Fibroblast of lung (primary cell): ENCODE data around the gene NFAT5. TPM values are rescaled to one million over a fixed set of nuclear protein-coding genes. Genes with fewer than 3 reads are reported as not detected.
A peak's percentile ranks its signal among the peaks of the same experiment; 100 is the strongest.

ENCODE experiments used
- DNase-seq, 2 donors: peaks; one replicate each; pipeline versions ENCODE4 v3.0.0 to v3.0.0-alpha.2; 2010; ENCODE audit warnings: low read depth in 2 of 2
- H2AFZ ChIP-seq: 2 replicates; pipeline ENCODE4 v1.5.1; 2012; ENCODE audit warnings: low read length, control low read depth, inconsistent platforms
- H3K27ac ChIP-seq: 2 replicates; pipeline ENCODE4 v1.5.1; 2011; ENCODE audit warnings: low read length, control low read depth; ENCODE audit not compliant: insufficient read depth
- H3K27me3 ChIP-seq: 2 replicates; pipeline ENCODE4 v1.5.1; 2011; ENCODE audit warnings: mild to moderate bottlenecking, low read length; ENCODE audit not compliant: control insufficient read depth, insufficient read depth
- H3K36me3 ChIP-seq: 2 replicates; pipeline ENCODE4 v1.5.1; 2011; ENCODE audit warnings: low read length; ENCODE audit not compliant: control insufficient read depth, insufficient read depth
- H3K4me1 ChIP-seq: 2 replicates; pipeline ENCODE4 v1.5.1; 2011; ENCODE audit warnings: low read length; ENCODE audit not compliant: control insufficient read depth, insufficient read depth; ENCODE audit errors: extremely low read depth
- H3K4me2 ChIP-seq: 2 replicates; pipeline ENCODE4 v1.5.1; 2011; ENCODE audit warnings: low read length, control low read depth; ENCODE audit not compliant: insufficient read depth; ENCODE audit errors: extremely low read depth
- H3K4me3 ChIP-seq, 4 experiments: fragments of 200-600 bp in 1 of 4; sonication (generic) in 1 of 4; replicated peaks in 1 of 4; 2 replicates each; pipeline ENCODE4 v1.5.1; 2011 to 2016; ENCODE audit warnings: low read length in 4 of 4, low read depth in 3 of 4, mild to moderate bottlenecking in 3 of 4, control low read depth in 2 of 4, inconsistent platforms in 1 of 4, mixed read lengths in 1 of 4; ENCODE audit not compliant: insufficient read depth in 1 of 4; ENCODE audit errors: control extremely low read depth in 1 of 4
- H3K79me2 ChIP-seq: 2 replicates; pipeline ENCODE4 v1.5.1; 2012; ENCODE audit warnings: mild to moderate bottlenecking, low read length, inconsistent platforms; ENCODE audit not compliant: control insufficient read depth, insufficient read depth
- H3K9ac ChIP-seq: 2 replicates; pipeline ENCODE4 v1.5.1; 2011; ENCODE audit warnings: mild to moderate bottlenecking, low read length, control low read depth; ENCODE audit not compliant: insufficient read depth
- H3K9me3 ChIP-seq: 2 replicates; pipeline ENCODE4 v1.5.1; 2012; ENCODE audit warnings: low read depth, low read length; ENCODE audit not compliant: control insufficient read depth, insufficient read depth
- H4K20me1 ChIP-seq: 2 replicates; pipeline ENCODE4 v1.5.1; 2011; ENCODE audit warnings: low read length; ENCODE audit not compliant: control insufficient read depth, insufficient read depth; ENCODE audit errors: extremely low read depth
- CTCF ChIP-seq, 2 donors: IDR thresholded peaks in 1 of 2; conservative IDR thresholded peaks in 1 of 2; 1 replicate in 1 of 2; 2 replicates in 1 of 2; pipeline ENCODE4 v1.5.1; 2011 to 2012; ENCODE audit warnings: low read length in 2 of 2, control low read depth in 1 of 2, inconsistent platforms in 1 of 2, low read depth in 1 of 2, mild to moderate bottlenecking in 1 of 2
- EZH2 ChIP-seq: IDR thresholded peaks from 2 replicates; pipeline ENCODE4 v1.5.1; 2012; ENCODE audit warnings: low read length, control low read depth, mild to moderate bottlenecking; ENCODE audit errors: missing control alignments
- polyA plus RNA-seq, 2 donors: library from polyadenylated mRNA; depleted of rRNA in 1 of 2; stranded (reverse) in 1 of 2; unstranded in 1 of 2; fragments of >200 nt; gene quantifications; 2 replicates each; pipeline ENCODE4 v1.2.1, GENCODE V29; 2011 to 2012; ENCODE audit warnings: missing spikeins in 1 of 2
- total RNA-seq: library from RNA; depleted of rRNA; stranded (reverse); fragments of >200 nt; gene quantifications from 2 replicates; pipeline ENCODE4 v1.2.1, GENCODE V29; 2014

Gene NFAT5
- total and polyA plus RNA-seq, 2 donors (not counting 1 experiment from before 2014, with no cell fraction given), result 33.4 to 39.4 TPM

- Histone ChIP-seq H2AFZ (peak overlapping the region; percentile 72), H3K79me2 (no peaks in the 10 kb centered on the region), H3K4me1 (peaks cover 20% of the 10 kb centered on the region), H4K20me1 (no peaks in the 10 kb centered on the region), H3K9ac (no peak overlapping the region), H3K27ac (no peak overlapping the region), H3K36me3 (no peaks in the 10 kb centered on the region), H3K4me2 (no peak overlapping the region), H3K4me3 (no peak overlapping the region), H3K27me3 (no peaks in the 10 kb centered on the region), H3K9me3 (no peaks in the 10 kb centered on the region)
- no peak for DNase-seq
- TF ChIP-seq CTCF (conservative IDR thresholded peaks at IDR 0.05 in 1 of 2, IDR thresholded peaks at IDR 0.05 in 1 of 2; ENCODE audit: low read depth in 1 of 2, low read length in 2 of 2) (no peak), EZH2 (no peak)
These were observed 32.9 kb upstream of the NFAT5 start for GRCh38 chr16:69532641-69533455.

- no peak for DNase-seq
- H4K20me1 ChIP-seq, result no peaks in the 10 kb centered on the region
- no peak overlapping the region for H3K27ac ChIP-seq
- no peaks in the 10 kb centered on the region for H3K79me2 ChIP-seq
- peaks cover 19% of the 10 kb centered on the region for H3K4me1 ChIP-seq
- no peaks in the 10 kb centered on the region for H3K9me3 ChIP-seq
- H3K27me3 ChIP-seq, result no peaks in the 10 kb centered on the region
- no peaks in the 10 kb centered on the region for H3K36me3 ChIP-seq
- H3K9ac ChIP-seq, result no peak overlapping the region
- H2AFZ ChIP-seq, result no peak overlapping the region
- no peak overlapping the region for H3K4me3 ChIP-seq
- no peak overlapping the region for H3K4me2 ChIP-seq
- TF ChIP-seq EZH2, result no peak
- TF ChIP-seq CTCF (conservative IDR thresholded peaks at IDR 0.05 in 1 of 2, IDR thresholded peaks at IDR 0.05 in 1 of 2; ENCODE audit: low read depth in 1 of 2, low read length in 2 of 2), result no peak
These were observed 31.0 kb upstream of the NFAT5 start for GRCh38 chr16:69534720-69535119.

GRCh38 chr16:69535123-69536050, 30.4 kb upstream of the NFAT5 start:
- Histone ChIP-seq H3K79me2 (no peaks in the 10 kb centered on the region), H3K9me3 (no peaks in the 10 kb centered on the region), H3K9ac (no peak overlapping the region), H3K4me1 (peaks cover 15% of the 10 kb centered on the region), H3K27me3 (no peaks in the 10 kb centered on the region), H3K36me3 (no peaks in the 10 kb centered on the region), H3K27ac (no peak overlapping the region), H2AFZ (no peak overlapping the region), H4K20me1 (no peaks in the 10 kb centered on the region), H3K4me3 (no peak overlapping the region), H3K4me2 (no peak overlapping the region)
- DNase-seq, result peak; percentile 45 to 62
- TF ChIP-seq EZH2 (no peak), CTCF (conservative IDR thresholded peaks at IDR 0.05 in 1 of 2, IDR thresholded peaks at IDR 0.05 in 1 of 2; ENCODE audit: low read depth in 1 of 2, low read length in 2 of 2) (no peak)
